ENCODE results near the gene MATN3. TPM values are rescaled to one million over a fixed set of nuclear protein-coding genes. Genes with fewer than 3 reads are reported as not detected.

Gene MATN3
- total RNA-seq, 2 donors from 2014 or later = 1.2 to 2.9 TPM

DNA sequence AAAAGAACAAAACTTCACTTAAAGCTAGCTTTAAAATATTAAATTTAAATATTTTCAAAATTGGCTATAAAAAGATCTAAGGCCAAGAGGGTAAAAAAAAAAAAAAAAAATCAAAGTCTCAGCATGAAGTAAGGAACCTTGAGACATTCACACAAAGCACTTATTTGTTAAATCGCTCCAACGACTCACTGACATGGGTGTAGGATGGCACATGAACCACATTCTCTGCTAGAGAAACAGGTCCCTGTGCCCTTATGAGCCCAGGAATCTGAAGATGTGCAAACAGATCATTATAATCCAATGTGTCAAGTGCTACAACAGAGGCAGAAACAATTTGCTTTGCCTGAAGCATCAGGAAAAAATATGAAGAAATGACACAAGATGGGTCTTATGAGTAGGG lies 25.2 kb upstream of the MATN3 start:
- Histone ChIP-seq H3K4me3 (no peak overlapping the region), H3K27ac (no peak overlapping the region), H3K4me1 (replicated peaks) (no peaks in the 10 kb centered on the region), H3K36me3 (peaks cover 5 to 30% of the 10 kb centered on the region in 2 donors), H3K27me3 (replicated peaks; ENCODE audit: insufficient read depth) (no peaks in the 10 kb centered on the region), H3K9me3 (no peaks in the 10 kb centered on the region)
- TF ChIP-seq POLR2A (IDR thresholded peaks at IDR 0.05) (no peak), POLR2AphosphoS5 (IDR thresholded peaks at IDR 0.05) (no peak)
- TF ChIP-seq, protein P1, sequence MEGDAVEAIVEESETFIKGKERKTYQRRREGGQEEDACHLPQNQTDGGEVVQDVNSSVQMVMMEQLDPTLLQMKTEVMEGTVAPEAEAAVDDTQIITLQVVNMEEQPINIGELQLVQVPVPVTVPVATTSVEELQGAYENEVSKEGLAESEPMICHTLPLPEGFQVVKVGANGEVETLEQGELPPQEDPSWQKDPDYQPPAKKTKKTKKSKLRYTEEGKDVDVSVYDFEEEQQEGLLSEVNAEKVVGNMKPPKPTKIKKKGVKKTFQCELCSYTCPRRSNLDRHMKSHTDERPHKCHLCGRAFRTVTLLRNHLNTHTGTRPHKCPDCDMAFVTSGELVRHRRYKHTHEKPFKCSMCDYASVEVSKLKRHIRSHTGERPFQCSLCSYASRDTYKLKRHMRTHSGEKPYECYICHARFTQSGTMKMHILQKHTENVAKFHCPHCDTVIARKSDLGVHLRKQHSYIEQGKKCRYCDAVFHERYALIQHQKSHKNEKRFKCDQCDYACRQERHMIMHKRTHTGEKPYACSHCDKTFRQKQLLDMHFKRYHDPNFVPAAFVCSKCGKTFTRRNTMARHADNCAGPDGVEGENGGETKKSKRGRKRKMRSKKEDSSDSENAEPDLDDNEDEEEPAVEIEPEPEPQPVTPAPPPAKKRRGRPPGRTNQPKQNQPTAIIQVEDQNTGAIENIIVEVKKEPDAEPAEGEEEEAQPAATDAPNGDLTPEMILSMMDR (IDR thresholded peaks at IDR 0.05) = no peak
- WGBS = 74% methylated on average over 2 of the region's 2 CpGs
- no peak for DNase-seq (ENCODE audit: low spot score)
- intact Hi-C loops (cut with DNase I) = no loop called here

DNA sequence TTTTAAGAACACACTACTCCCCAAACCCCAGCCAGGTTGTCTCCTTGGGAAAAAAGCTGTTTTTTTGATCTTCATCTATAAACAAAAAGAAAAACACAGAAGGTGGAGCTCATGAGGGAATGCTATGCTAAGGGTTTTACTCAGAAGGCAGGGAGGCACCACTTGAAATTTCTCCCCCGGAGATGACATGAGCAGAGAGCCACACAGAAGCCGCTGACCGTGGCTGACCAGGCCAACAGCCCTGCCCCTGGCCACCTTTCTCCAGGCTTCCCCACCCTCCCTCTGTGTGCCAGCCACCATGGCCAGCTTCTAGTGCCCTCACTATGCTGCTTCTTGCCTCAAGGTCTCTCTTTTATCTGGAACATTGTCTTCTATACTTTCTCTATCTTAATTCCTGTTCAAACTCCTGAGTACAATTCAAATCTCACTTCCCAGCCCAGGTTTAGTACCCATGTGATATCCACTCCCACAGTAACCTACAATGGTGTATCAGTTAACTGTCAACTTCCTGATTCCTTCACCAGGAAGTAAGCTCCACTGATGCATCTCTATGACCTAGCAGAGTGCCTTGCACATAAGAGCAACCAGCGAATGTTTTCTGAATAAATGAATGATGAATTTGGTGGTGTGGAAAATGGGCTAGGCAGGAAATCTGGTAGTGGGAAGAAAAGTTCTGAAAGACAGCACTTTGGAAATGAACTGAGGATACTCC lies 23.6 kb upstream of the MATN3 start:
- Histone ChIP-seq H3K4me1 (replicated peaks) (no peaks in the 10 kb centered on the region), H3K4me3 (no peak overlapping the region), H3K27ac (no peak overlapping the region), H3K27me3 (replicated peaks; ENCODE audit: insufficient read depth) (no peaks in the 10 kb centered on the region), H3K36me3 (peaks cover 5 to 30% of the 10 kb centered on the region in 2 donors), H3K9me3 (no peaks in the 10 kb centered on the region)
- intact Hi-C loops (cut with DNase I) = no loop called here
- 90% methylated on average over 4 of the region's 4 CpGs for WGBS
- DNase-seq (ENCODE audit: low spot score) = no peak
- no peak for TF ChIP-seq POLR2A (IDR thresholded peaks at IDR 0.05)
- TF ChIP-seq POLR2AphosphoS5 (IDR thresholded peaks at IDR 0.05) = no peak
- TF ChIP-seq, protein P1 (IDR thresholded peaks at IDR 0.05) = no peak

DNA sequence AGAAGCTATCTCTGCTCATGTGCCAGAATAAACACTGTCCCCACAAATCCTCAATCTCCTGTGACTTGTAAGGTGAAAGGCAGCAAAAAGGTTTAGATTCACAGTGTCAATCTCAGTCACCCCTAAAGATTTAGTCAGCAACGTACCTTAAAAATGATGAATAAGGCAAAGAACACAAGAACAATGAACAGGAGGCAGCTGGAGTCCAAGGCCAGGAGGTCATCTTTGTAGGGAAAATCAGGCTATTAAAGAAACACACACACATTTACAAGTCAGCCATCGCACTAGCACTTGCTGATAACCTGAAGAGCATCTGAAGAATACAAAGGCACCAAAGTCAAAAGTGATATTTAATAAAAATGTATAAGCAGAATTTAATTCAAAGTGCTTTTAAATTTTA lies 22.4 kb upstream of the MATN3 start:
- Histone ChIP-seq H3K36me3 (peaks cover 5 to 29% of the 10 kb centered on the region in 2 donors), H3K4me3 (no peak overlapping the region), H3K4me1 (replicated peaks) (no peaks in the 10 kb centered on the region), H3K9me3 (no peaks in the 10 kb centered on the region), H3K27ac (no peak overlapping the region), H3K27me3 (replicated peaks; ENCODE audit: insufficient read depth) (no peaks in the 10 kb centered on the region)
- WGBS = 68% methylated on average over 2 of the region's 2 CpGs
- DNase-seq (ENCODE audit: low spot score) = no peak
- TF ChIP-seq, protein P1 (IDR thresholded peaks at IDR 0.05) = no peak
- intact Hi-C loops (cut with DNase I) = no loop called here

DNA sequence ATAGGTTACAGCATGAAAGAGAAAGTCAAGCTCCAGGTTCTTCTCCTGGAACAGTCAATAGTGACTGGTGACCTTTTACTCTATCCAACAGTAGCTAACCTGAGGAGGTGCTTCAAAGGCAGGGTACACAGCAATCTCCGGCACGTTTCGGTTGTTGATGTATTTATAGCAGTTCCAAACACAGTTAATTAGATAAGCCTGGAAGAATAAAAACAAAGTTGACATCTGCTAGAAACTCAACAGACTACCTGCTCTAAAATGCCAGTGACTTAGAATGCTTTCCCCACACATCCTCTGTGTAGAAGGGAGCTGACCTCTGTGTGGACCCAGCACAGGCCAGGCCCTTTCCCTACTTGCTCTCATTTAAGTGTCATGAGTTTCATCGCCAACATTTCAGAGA lies 21.8 kb upstream of the MATN3 start:
- Histone ChIP-seq H3K4me3 (no peak overlapping the region), H3K27ac (no peak overlapping the region), H3K9me3 (no peaks in the 10 kb centered on the region), H3K4me1 (replicated peaks) (no peaks in the 10 kb centered on the region), H3K36me3 (peaks cover 2 to 23% of the 10 kb centered on the region in 2 donors), H3K27me3 (replicated peaks; ENCODE audit: insufficient read depth) (no peaks in the 10 kb centered on the region)
- intact Hi-C loops (cut with DNase I) = no loop called here
- 69% methylated on average over 4 of the region's 4 CpGs for WGBS
- TF ChIP-seq, protein P1 (IDR thresholded peaks at IDR 0.05) = no peak
- TF ChIP-seq POLR2A (IDR thresholded peaks at IDR 0.05) (no peak), POLR2AphosphoS5 (IDR thresholded peaks at IDR 0.05) (no peak)
- DNase-seq (ENCODE audit: low spot score) = no peak

DNA sequence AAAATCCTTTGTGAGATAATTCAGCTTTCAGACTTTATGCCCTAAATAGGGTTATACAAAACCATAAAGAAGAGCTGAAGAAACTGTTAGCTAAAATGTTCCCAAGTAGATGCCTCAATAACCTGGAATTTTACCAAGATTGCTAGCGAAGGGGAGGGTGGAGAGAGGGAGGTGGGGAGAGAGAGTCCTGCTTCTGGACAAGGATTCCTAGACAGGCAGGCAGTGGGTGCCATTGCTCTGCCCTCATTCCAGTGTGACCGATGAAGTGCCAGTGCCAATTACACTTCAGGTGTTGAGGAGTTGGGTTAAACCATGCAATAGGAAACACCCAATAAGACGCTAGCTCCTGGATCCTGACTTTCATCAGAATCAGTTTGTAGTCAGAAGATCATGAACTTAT lies 20.9 kb upstream of the MATN3 start:
- no peaks in the 10 kb centered on the region for H3K9me3 ChIP-seq
- no peaks in the 10 kb centered on the region for H3K4me1 ChIP-seq (replicated peaks)
- H3K27ac ChIP-seq = no peak overlapping the region
- H3K36me3 ChIP-seq = peaks cover 2 to 16% of the 10 kb centered on the region in 2 donors
- TF ChIP-seq POLR2AphosphoS5 (IDR thresholded peaks at IDR 0.05) = no peak
- TF ChIP-seq, protein P1 (IDR thresholded peaks at IDR 0.05) = no peak
- no peak for TF ChIP-seq POLR2A (IDR thresholded peaks at IDR 0.05)
- no peak for DNase-seq (ENCODE audit: low spot score)
- no peak overlapping the region for H3K4me3 ChIP-seq
- H3K27me3 ChIP-seq (replicated peaks; ENCODE audit: insufficient read depth) = no peaks in the 10 kb centered on the region
- intact Hi-C loops (cut with DNase I) = no loop called here
- WGBS = 77% methylated on average over 3 of the region's 3 CpGs
